ENCODE data around the gene GATM.

DNA sequence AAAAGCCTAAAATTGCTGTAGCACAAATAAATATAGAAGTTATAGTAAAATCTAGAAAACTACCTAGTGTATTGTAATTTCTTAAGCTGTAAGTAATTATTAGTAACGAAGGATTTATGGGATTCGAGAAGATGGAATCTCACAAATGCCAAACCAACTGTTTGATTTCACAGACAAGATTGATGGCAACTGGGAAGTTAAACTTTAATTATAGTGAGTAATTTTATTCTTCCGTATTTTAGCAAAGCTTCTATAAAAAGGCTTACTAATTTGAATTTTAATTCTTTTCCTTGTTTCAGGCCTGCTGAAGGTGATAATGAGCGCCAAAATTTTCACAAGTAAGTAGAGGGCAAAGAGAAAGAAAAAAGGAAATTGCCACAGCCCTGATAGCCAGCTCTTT, 36.6 kb downstream of the GATM start:
- TF ChIP-seq, protein P1, sequence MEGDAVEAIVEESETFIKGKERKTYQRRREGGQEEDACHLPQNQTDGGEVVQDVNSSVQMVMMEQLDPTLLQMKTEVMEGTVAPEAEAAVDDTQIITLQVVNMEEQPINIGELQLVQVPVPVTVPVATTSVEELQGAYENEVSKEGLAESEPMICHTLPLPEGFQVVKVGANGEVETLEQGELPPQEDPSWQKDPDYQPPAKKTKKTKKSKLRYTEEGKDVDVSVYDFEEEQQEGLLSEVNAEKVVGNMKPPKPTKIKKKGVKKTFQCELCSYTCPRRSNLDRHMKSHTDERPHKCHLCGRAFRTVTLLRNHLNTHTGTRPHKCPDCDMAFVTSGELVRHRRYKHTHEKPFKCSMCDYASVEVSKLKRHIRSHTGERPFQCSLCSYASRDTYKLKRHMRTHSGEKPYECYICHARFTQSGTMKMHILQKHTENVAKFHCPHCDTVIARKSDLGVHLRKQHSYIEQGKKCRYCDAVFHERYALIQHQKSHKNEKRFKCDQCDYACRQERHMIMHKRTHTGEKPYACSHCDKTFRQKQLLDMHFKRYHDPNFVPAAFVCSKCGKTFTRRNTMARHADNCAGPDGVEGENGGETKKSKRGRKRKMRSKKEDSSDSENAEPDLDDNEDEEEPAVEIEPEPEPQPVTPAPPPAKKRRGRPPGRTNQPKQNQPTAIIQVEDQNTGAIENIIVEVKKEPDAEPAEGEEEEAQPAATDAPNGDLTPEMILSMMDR (IDR thresholded peaks at IDR 0.05): no peak
- TF ChIP-seq POLR2A (IDR thresholded peaks at IDR 0.05): no peak
